Activated CD4-positive, alpha-beta T cell treated with anti-CD3 and anti-CD28 coated beads for 4 hours (primary cell): ENCODE results near the gene MELK.
"Not testable (repeated sequence)": the region's sequence is repeated elsewhere in the genome, so short reads cannot be mapped to it uniquely, and the experiment has no call there.

Experiments
- DNase-seq, 2 donors: peaks; one replicate each; pipeline ENCODE4 v3.0.0-alpha.2; 2020

Gene MELK

DNA sequence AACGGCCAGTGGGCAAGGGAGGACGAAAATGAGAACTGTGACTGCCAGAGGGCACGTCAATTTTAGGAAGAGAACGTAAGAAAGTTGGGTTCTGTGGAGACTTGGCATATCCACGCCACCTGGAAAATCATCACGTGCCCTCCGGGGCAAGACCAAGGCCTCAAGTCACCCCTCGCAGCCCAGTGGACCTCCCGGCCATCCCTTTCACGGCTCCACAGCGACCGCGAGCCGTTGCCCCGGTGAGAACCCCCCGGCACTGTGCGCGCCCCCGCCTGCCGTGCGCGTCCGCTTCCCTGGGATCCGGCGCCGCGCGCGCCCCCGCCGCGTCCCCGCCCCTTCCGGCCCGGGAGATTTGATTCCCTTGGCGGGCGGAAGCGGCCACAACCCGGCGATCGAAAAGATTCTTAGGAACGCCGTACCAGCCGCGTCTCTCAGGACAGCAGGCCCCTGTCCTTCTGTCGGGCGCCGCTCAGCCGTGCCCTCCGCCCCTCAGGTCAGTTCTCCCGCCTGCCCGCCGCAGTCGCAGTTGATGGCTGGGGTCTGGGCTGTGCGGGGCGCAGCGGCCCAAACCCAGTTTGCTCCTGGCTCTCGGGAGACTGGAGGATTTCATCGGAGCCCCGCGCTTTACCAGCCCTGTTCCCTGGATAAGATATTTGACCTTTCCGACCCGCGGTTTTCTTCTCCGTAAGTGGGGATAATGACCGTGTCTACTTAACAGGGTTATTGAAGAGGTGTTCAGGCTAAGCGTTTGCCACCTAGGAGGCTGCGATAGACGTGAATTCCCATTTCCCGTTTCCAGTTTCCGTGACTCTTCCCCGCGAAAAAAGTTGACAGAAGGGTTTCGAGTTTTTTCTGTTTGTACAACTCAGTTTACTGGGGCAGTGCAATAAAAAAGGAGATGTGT, at the start of gene MELK:
Gene MELK, plus strand, starts transcription at position 381 of the 904 bp plus-strand sequence. CDS start 8,787 bp downstream, outside the sequence.
- peak; percentile 72 to 78 for DNase-seq

DNA sequence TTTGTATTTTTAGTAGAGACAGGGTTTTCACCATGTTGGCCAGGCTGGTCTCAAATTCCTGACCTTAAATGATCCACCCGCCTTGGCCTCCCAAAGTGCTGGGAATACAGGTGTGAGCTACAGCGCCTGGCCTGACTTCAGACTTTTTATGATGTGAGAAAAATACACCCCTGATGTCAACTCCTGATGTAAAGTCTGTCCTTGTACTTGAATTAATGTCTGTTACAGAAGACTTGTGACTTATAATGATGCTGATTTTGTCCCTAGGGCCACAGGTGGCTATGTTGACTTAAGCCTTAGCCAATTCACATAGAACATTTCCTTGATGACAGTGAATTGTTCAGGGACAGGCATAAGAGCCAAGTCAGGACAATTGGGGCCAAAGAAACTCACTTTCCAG, 42.5 kb upstream of the MELK start:
- no peak for DNase-seq

DNA sequence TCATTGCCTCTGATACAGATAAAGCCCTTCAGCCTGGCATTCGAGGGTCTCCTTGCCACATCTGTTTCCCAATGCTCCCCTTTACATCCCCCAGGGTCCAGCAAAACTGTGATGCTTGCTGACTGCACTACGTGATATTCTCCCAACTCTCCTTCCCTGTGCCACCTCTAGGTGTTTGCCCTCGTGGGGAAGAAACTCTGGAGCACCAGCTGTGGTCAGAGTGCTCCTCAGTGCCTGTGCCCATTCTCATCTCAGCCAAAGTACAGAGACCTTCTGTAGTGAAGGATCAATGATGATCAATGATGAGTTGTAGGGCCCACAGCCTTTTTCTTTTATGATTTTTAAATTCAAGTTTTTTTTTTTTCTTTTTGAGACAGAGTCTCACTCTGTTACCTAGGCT, 40.3 kb upstream of the MELK start:
- DNase-seq, result no peak

DNA sequence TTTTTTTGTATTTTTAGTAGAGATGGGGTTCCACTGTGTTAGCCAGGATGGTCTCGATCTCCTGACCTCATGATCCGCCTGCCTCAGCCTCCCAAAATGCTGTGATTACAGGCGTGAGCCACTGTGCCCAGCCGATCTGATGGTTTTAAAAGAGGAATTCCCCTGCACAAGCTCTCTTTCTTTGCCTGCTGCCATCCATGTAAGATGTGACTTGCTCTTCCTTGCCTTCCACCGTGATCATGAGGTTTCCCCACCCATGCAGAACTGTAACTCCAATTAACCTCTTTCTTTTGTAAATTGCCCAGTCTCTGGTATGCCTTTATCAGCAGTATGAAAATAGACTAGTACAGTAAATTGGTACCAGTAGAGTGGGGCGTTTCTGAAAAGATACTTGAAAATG, 39.0 kb upstream of the MELK start:
- DNase-seq, result not testable (repeated sequence)

DNA sequence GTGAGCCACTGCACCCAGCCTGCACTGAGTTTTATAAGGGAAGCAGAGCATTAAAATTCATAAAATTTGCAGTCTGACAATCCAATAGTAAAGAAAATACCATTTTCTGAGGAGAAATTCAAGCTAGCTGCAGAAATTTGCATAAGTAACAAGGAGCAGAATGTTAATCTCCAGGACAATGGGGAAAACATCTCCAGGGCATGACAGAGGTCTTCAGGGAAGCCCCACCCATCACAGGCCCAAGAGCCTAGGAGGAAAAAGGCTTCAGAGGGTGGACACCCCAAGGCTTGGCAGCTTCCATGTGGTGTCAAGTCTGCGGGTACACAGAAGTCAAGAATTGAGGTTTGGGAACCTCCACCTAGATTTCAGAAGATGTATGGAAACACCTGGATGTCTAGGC, 37.6 kb upstream of the MELK start:
- no peak for DNase-seq

DNA sequence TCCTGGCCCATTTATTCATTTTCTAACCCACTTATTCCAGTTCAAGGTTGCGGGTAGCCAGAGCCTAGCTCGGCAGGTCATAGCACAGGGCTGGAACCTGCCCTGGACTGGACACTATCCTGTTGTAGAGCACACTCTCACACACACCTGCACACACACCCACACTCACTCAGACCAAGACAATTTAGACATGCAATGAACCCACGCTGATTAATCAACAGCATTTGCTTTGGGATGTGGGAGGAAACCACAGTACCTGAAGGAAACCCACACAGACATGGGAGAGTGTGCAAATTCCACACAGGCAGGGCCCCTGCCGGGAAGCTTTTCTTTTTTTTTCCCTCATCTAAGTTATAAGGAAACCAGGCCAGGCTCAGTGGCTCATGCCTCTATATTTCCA, 34.8 kb upstream of the MELK start:
- no peak for DNase-seq

DNA sequence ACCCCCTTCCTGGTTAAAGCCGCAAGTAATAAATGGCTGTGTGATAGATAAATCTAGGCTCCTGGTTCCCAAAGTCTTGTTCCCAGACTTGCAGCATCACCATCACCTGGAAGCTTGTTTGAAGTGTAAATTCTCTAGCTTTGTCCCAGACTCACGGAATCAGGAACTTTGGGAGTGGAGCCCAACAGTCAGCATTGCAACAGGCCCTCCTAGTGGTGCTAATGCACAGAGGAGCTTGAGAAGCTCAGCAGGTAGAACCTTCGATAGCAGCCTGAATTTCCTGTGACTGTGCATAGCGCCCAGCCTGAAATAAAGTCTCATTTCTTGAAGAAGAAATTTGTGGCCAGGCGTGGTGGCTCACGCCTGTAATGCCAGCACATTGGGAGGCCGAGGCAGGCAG, 30.3 kb upstream of the MELK start:
- no peak for DNase-seq

DNA sequence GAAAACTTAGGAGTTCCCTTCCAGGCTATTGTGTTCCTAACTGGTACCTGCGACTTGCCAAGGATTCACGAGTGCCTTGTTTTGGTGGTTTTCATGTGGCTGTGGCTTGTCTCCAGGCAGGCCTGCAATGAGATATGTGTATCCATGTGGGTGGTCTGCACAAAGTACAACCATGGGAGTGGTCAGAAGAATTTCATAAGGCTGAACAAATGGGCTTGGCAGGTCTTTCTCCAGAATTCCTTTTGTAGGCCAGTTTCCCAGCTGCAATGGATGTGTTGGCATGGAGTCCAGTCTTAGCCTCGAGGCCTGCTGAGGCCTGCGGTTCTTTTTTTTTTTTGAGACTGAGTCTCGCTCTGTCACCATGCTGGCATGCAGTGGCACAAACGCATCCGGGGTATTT, 28.8 kb upstream of the MELK start:
- no peak for DNase-seq

DNA sequence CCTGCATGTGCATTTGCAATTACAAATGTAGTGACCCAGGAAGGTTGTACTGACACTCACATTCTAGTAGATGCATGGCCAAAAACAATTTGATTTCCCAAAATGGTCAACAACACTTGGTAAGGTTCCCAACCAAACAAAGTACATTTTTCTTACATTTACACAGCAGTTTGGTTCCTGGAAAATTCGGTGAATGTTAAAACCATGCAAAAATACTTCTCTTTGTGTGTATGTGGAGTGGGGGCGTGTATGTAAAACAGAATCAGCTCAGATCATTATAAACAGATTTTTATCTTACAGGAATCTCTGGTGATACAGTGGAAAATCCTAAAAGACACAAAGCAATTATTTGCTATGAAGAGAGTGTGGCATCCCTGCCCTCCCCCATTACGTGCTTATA, 25.1 kb upstream of the MELK start:
- DNase-seq, result no peak

DNA sequence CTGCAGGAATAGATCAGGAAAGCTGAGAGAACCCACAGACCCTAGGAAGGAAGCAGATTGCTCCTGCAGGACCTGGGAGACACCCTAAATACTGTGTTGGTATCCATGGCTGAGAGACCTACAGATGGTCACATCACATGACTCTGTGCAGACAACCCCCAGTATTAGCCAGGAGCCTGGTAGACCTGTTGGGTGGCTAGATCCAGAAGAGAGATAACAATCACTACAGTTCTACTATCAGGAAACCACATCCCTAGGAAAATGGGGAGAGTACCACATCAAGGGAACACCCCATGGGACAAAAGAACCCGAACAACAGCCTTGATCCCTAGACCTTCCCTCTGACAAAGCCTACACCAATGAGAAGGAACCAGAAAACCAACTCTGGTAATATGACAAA, 24.2 kb upstream of the MELK start:
- DNase-seq, result no peak

DNA sequence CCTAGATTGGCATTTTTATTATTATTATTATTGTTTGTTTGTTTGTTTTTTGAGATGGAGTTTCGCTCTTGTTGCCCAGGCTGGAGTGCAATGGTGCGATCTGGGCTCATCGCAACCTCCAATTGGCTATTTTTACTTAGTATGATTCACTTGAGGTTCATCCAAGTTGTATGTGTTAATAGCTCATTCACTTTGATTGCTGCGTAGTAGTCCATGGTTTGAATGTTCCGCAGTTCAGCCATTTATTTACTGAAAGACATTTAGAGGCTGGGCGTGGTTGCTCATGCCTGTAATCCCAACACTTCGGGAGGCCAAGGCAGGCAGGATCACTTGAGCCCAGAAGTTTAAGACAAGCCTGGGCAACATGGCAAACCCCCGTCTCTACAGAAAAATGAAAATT, 22.6 kb upstream of the MELK start:
- DNase-seq, result no peak

DNA sequence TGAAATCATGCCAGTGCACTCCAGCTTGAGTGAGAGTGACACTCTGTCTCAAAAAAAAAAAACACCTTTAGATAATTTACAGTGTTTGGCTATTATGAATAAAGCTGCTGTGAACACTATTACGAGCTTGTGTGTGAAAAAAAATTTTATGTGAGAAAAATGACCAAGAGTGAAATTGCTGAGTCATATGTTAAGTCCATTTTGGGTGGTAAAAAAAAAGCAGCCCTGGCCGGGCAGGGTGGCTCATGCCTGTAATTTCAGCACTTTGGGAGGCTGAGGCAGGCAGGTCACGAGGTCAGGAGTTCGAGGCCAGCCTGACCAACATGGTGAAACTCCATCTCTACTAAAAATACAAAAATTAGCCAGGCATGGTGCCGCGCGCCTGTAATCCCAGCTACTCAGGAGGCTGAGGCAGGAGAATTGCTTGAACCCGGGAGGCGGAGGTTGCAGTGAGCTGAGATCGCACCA, 22.0 kb upstream of the MELK start:
- not testable (repeated sequence) for DNase-seq

DNA sequence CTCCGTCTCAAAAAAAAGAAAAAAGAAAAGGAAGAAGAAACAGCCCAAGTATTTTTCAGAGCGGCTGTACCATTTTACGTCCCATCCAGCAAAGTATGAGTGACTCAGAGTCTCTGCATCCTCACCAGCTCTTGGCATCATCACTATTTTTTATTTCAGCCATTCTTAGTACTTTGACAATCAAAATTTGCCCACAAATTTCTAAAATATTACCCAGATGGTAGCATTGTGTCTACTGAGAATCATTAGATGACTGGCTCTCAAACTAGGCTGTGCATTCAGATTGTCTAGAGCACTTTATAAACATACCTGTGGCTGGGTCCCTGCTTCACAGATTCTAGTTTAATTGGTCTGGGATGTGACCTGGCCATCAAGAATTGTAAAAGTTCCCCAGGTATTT, 21.6 kb upstream of the MELK start:
- no peak for DNase-seq

DNA sequence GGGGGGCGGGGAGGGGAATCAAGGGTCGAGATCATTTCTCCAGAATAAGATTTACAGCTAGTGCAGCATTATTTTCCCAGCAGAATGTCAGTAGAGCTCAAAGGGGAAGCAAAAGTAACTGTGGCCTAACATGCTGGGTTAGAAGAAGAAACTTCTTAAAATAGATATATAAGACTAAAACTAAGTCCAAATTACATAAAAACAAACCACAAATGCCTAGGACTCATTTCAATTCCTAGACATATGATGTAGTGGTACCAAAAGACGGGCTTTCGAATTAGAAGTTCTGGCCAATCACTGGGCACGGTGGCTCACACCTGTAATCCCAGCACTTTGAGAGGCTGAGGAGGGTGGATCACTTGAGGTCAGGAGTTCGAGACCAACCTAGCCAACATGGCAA, 20.8 kb upstream of the MELK start:
- no peak for DNase-seq

DNA sequence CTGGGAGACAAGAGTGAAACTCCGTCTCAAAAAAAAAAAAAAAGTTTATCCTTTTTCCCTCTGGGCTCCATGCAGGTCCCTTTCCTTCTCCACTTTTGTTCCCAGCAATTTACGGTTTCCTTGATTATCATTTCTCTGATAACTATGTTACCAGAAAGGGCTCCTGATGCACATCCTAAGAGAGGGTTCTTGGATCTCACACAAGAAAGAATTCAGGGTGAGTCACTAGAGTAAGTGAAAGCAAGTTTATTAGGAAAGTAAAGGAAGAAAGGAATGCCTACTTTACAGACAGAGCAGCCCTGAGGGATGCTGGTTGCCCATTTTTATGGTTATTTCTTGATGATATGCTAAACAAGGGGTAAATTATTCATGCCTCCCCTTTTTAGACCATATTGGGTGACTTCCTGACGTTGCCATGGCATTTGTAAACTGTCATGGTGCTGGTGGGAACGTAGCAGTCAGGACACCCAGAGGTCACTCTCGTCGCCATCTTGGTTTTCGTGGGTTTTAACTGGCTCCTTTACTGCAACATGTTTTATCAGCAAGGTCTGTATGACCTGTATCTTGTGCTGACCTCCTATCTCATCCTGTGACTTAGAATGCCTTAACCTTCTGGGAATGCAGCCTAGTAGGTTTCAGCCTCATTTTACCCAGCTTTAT, 13.5 kb upstream of the MELK start:
- DNase-seq, result no peak

DNA sequence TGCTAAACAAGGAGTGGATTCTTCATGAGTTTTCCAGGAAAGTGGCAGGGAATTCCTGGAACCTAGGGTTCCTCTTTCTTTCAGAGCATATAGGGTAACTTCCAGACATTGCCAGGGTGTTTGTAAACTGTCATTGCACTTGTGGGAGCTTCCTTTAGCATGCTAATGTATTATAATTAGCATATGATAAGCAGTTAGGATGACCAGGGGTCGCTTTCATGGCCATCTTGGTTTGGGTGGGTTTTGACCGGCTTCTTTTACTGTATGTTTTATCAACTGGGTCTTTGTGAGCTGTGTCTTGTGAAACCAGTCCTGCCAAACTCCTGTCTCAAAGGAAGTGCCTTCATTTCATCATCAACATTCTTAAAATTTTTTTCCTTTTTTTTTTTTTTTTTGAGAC, 11.9 kb upstream of the MELK start:
- DNase-seq, result no peak

DNA sequence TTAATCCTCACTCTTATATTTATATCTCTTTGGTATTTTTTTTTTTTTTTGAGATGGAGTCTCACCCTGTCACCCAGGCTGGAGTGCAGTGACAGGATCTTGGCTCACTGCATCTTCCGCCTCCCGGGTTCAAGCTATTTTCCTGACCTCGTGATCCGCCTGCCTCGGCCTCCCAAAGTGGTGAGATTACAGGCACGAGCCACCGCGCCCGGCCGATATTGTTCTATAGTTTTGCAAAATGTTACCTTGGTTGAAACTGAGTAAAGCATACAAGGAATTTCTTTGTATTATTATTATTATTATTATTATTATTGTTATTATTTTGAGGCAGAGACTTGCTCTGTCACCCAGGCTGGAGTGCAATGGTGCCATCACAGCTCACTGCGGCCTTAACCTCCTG, 9.9 kb upstream of the MELK start:
- not testable (repeated sequence) for DNase-seq

DNA sequence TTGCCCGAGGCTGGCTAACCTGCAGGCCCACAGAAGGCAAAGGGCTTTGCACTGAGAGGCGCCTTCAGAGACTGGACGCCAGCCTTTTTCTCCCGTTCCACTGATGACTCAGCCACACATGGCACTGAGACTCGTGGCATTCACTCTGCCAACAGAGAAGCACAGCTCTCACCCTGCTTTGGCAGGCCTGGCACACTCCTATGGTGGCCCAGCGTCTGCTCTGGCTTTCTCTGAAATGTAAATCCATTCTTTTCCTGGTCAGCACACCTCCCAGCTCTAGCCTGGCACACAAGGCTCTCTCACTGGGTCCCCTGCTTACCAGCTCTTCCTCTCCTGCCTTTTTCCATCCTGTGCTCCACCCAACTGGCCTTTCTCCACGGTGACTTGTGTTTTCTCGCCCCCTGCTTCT, 5.9 kb upstream of the MELK start:
- no peak for DNase-seq

DNA sequence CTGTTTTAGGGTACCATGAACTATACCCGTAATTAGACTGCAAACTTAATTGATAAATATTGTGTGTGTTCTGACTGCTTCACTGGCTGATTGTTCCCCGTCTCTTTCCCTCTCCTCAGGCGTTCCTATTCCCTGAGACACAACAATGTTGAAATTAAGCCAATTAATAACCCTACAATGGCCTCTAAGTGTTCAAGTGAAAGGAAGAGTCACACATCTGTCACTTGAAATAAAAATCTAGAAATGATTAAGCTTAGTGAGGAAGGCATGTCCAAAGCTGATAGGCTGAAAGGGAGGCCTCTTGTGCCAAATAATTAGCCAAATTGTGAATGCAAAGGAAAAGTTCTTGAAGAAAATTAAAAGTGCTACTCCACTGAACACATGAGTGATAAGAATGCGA, 4.0 kb upstream of the MELK start:
- DNase-seq, result not testable (repeated sequence)

DNA sequence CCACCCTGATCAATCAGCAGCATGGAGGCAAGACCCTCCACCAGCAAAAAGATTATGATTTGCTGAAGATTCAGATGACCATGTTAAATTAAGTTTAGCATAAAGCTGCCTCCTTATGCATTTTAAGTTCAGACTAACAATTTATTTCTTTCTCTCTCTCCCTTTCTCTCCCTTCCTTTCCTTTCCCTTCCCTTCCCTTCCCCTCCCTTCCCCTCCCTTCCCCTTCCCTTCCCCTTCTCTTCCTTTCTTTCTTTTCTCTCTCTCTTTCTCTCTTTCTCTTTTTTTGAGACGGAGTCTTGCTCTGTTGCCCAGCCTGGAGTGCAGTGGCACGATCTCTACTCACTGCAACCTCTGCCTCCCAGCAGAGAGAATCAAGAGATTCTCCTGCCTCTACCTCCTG, 1.4 kb upstream of the MELK start:
- no peak for DNase-seq

DNA sequence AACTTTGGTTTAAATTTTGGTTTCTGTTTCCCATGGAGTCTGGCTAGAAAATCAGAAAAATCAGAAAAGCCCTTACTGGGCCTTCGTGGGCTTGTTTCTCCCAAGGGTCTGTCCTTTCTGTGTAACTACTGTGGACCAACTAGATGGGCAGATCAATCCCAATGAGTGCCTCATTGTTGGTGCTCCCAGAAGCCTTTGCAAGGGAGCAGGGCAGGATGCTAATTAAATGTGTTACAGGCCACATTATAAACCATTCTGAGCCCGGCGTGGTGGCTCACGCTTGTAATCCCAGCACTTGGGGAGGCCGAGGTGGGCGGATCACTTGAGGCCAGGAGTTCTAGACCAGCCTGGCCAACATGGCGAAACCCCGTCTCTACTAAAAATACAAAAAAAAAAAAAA, 1.4 kb downstream of the MELK start:
- not testable (repeated sequence) for DNase-seq

DNA sequence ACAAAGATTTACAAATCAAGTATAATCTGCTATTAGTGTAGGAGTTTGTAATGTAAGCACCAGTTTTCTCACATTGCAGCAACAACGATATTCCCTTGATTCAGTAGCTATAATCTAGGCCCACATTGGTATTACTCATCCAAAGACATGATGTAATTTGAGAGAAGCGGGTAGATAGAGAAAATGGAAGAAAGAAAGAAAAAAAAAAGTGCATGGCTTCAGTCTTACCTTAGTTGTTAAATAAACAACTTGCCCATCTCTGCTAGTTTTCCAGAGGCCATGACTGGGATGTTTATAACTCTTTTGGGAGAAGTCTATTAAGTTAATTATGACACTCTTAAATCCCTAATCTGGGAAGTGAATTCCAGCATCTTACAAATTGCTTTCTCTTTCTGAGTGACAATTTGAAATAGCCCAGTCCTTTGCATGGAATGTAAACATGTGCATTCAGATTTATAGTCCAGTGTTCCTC, 2.8 kb downstream of the MELK start:
- no peak for DNase-seq

DNA sequence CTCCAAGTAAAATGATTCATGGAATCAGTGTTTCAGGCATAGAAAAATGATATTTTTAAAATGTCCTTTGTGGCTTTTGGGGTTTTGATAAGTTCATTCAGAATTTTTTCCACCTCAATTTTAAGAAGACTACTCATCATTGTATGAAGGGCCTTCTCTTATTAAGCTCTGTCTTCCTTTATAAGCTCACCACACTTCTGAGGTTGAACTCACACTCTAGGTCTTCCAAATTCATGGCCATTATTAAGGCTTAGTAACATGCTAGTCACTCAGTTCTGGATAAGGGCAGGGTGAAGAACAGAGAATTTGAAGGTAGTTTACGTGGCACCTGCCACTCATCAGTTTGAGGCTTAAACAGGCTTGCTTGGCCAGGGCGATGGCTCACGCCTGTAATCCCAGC, 4.2 kb downstream of the MELK start:
- DNase-seq, result no peak
